Right lobe of liver (tissue), 6 donors: ENCODE measurements around the gene PES1. TPM values are rescaled to one million over a fixed set of nuclear protein-coding genes. Genes with fewer than 3 reads are reported as not detected.
"Not testable (repeated sequence)": the region's sequence is repeated elsewhere in the genome, so short reads cannot be mapped to it uniquely, and the experiment has no call there.

ENCODE experiments used
- ATAC-seq, 4 donors: fragments of 200-7000 bp; cut with Tn5 transposase; one replicate each; pipeline ENCODE4 v1.9.1; 2020; ENCODE audit warnings: mild to moderate bottlenecking in 4 of 4, moderate library complexity in 4 of 4
- DNase-seq, 3 donors: peaks; one replicate each; pipeline ENCODE4 v3.0.0-alpha.2; 2020
- H3K27ac ChIP-seq, 3 donors: fragments of 200-600 bp; one replicate each; pipeline ENCODE4 v1.8.0; 2022
- H3K27me3 ChIP-seq, 2 donors: fragments of 200-600 bp; one replicate each; pipeline ENCODE4 v1.8.0; 2022
- H3K36me3 ChIP-seq, 4 donors: fragments of 200-600 bp; sonication (generic) in 1 of 4; one replicate each; pipeline versions ENCODE4 v1.5.1 to v1.8.0; 2017 to 2022; ENCODE audit warnings: control low read depth in 1 of 4
- H3K4me1 ChIP-seq, 4 donors: fragments of 200-600 bp; sonication (generic) in 1 of 4; one replicate each; pipeline versions ENCODE4 v1.5.1 to v1.8.0; 2017 to 2022; ENCODE audit warnings: control low read depth in 1 of 4
- H3K4me3 ChIP-seq, 3 donors: fragments of 200-600 bp; one replicate each; pipeline ENCODE4 v1.8.0; 2022
- H3K9me3 ChIP-seq, 4 donors: fragments of 200-600 bp; sonication (generic) in 1 of 4; one replicate each; pipeline versions ENCODE4 v1.5.1 to v1.8.0; 2017 to 2022; ENCODE audit warnings: control low read depth in 1 of 4
- POLR2A ChIP-seq: fragments of 450-650 bp; IDR thresholded peaks from one replicate; pipeline ENCODE4 v1.6.1; 2017; ENCODE audit warnings: antibody characterized with exemption, mild to moderate bottlenecking
- WGBS: methylation state at CpG from one replicate; pipeline ENCODE4 v1.1.6; 2018; ENCODE audit warnings: low coverage, low lambda C conversion rate; ENCODE audit not compliant: insufficient coverage; ENCODE audit errors: missing lambda C conversion rate; 5-methylcytosine and 5-hydroxymethylcytosine counted together
- intact Hi-C, 2 donors: fragments of 100-400 bp; cut with DNase I; formaldehyde crosslinking; loops; one replicate each; pipeline versions ENCODE4 v1.11.2 to v1.14.1; 2022
- total RNA-seq, 6 experiments: library from RNA; depleted of rRNA in 2 of 6; stranded (reverse); fragments of >200 nt in 2 of 6; fragmentation: NEBNext Ultra II Directional in 3 of 6; extraction: Animal tissue kit (Norgen Biotek cat#: 25700) in 3 of 6; gene quantifications; one replicate each; pipeline versions ENCODE4 v1.1.0 to v1.2.4, GENCODE V29; 2016 to 2023
- TF ChIP-seq, protein P1 (sequence below), 4 donors: fragments of 200-600 bp in 3 of 4; fragments of 450-650 bp in 1 of 4; IDR thresholded peaks; one replicate each; pipeline versions ENCODE4 v1.5.1 to v1.8.0; 2016 to 2022; ENCODE audit warnings: antibody characterized with exemption in 4 of 4, mild to moderate bottlenecking in 2 of 4
- donor health status: DM: no; HTN: yes; CAD: no.
- donor health status: DM: no; HTN: no; CAD: no.
- donor health status: DM: no; HTN: no; CAD: no.
- donor health status: DM: no; HTN: yes; CAD: no.
- donor health status: DM: no; HTN: yes; CAD: no.

The PES1 gene
- total RNA-seq, 6 experiments from 2014 or later: 21.9 to 35.7 (median 31.4) TPM

DNA sequence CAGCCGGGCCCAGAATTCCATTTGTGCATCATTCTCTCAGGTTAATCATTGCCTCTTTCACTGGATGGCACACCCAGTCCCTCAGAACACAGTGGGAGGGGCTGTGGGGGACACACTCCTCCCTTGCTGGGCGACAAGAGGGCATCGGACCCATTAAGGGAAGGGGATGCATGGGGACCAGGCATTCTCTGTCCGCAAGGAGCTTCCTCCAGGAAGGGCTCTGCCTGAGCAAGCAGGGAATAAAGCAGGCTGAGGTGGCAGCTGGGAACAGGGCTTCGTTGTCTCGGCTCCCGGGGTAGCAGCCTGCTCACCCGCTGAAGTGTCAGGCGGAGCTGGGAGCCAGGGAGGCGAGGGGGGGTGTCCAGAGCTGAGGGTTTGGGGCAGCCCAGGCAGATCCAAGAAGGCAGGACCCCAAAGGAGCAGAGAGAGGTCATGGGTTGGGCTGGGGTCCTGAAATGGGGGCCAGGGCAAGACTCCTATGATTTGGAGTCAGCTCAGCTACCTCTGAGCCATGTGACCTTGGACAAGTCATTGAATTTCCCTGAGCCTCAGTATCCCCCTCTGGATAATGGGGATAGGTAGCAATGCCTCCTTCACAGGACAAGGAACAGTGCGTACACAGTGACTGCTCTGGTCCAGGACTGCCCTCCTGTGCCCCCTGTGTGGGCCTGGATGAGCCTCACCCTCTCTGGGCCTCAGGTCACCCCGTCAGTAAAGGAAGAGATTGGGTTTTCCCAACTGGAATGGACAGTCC lies 18.7 kb downstream of the PES1 start:
- intact Hi-C loops: no loop called here
- Histone ChIP-seq H3K27me3 (no peaks in the 10 kb centered on the region), H3K9me3 (no peaks in the 10 kb centered on the region), H3K27ac (no peak overlapping the region), H3K36me3 (peaks cover 0 to 23% (median under 1%) of the 10 kb centered on the region in 4 donors), H3K4me3 (no peak overlapping the region), H3K4me1 (peaks cover 0 to 31% (median 7%) of the 10 kb centered on the region in 4 donors)
- 0% methylated on average over 1 of the region's 12 CpGs for whole genome bisulfite sequencing
- no peak for DNase-seq
- no peak for TF ChIP-seq POLR2A
- TF ChIP-seq, protein P1, sequence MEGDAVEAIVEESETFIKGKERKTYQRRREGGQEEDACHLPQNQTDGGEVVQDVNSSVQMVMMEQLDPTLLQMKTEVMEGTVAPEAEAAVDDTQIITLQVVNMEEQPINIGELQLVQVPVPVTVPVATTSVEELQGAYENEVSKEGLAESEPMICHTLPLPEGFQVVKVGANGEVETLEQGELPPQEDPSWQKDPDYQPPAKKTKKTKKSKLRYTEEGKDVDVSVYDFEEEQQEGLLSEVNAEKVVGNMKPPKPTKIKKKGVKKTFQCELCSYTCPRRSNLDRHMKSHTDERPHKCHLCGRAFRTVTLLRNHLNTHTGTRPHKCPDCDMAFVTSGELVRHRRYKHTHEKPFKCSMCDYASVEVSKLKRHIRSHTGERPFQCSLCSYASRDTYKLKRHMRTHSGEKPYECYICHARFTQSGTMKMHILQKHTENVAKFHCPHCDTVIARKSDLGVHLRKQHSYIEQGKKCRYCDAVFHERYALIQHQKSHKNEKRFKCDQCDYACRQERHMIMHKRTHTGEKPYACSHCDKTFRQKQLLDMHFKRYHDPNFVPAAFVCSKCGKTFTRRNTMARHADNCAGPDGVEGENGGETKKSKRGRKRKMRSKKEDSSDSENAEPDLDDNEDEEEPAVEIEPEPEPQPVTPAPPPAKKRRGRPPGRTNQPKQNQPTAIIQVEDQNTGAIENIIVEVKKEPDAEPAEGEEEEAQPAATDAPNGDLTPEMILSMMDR (IDR thresholded peaks at IDR 0.05): no peak
- peak; percentile 34 to 66 (median 56) for ATAC-seq

DNA sequence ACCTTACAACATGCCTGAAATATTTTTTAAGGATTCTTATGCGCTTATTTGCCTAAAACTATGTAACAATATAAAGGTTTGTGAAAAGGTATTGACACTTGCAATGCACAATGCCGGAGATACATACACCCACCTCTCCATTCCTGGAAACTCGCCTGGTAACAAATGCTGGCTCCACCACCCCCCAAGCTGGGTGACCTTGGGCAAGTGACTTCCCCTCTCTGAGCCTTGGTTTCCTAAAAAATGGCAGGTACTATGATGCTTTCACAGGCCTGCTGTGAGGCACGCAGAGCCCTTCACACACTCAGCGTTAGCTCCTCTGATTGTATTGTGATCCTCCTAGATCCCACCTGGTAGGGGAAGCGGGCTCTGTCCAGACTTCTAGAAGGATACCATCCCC lies 19.5 kb downstream of the PES1 start:
- no peaks in the 10 kb centered on the region for H3K27me3 ChIP-seq
- H3K4me3 ChIP-seq: peak overlapping the region in 1 of 3 donors; percentile 21
- intact Hi-C loops: no loop called here
- H3K4me1 ChIP-seq: peaks cover 0 to 31% (median 7%) of the 10 kb centered on the region in 4 donors
- ATAC-seq: no peak
- H3K9me3 ChIP-seq: no peaks in the 10 kb centered on the region
- peaks cover 0 to 15% (median under 1%) of the 10 kb centered on the region in 4 donors for H3K36me3 ChIP-seq
- no peak for TF ChIP-seq POLR2A
- TF ChIP-seq, protein P1 (IDR thresholded peaks at IDR 0.05): no peak
- H3K27ac ChIP-seq: no peak overlapping the region
- WGBS: 74% methylated on average over 5 of the region's 6 CpGs
- no peak for DNase-seq

DNA sequence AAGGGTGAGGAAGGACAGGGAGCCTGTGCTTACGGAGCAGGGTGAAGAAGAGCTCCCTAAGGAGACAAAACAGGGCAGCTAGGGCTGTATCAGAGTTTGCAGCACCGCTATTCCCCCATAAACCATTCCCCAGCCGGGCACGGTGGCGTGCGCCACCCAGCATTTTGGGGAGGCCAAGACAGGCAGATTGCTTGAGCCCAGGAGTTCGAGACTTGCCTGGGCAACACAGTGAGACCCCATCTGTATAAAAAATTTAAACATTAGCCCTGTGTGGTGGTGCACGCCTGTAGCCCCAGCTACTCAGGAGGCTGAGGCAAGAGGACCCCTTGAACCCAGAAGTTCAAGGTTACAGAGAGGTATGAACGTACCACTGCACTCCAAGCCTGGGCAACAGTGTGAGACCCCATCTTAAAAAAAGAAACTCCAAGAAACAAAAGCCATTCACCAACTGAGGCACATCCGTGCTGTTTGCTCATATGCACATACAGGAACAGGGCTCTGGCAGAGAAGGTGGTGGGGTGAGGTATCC lies 22.0 kb downstream of the PES1 start:
- no peak overlapping the region for H3K27ac ChIP-seq
- intact Hi-C loops: no loop called here
- peaks cover 0 to 35% (median 7%) of the 10 kb centered on the region in 4 donors for H3K4me1 ChIP-seq
- ATAC-seq: no peak
- TF ChIP-seq, protein P1 (IDR thresholded peaks at IDR 0.05): no peak
- no peak for TF ChIP-seq POLR2A
- no peaks in the 10 kb centered on the region for H3K9me3 ChIP-seq
- H3K27me3 ChIP-seq: no peaks in the 10 kb centered on the region
- WGBS: 92% methylated on average over 2 of the region's 10 CpGs
- DNase-seq: no peak
- no peak overlapping the region for H3K4me3 ChIP-seq
- H3K36me3 ChIP-seq: no peaks in the 10 kb centered on the region

DNA sequence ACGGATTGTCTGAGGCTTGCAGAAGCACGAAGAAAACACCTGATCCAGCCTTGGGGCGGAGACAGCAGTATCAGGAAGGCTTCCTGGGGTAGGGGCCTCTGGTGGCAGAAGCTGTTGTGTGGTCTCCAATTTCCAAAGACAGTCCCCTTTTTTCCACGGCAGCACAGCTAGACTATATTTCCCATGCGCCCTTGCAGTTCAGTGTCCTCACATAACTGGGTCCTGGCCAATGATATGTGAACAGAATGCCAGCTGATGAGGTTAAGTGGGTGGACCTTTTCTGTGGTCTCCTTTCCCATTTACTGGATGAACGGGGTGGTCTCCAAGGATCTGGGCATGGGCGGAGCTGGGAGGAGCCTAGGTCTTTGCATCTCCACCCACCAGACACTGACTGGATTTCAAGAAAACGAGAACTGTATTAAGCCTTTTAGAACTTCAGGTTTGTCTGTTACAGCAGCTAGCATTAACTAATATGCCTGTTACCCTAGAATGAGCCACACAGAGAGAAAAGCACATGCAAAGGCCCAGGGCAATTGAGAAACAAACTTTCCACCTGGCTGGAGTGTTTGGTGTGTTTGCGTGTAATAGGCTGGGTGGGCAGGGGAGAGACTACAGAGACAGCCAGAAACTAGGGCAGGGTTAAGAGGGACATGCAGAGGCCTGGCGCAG lies 23.4 kb downstream of the PES1 start:
- Histone ChIP-seq H3K9me3 (no peaks in the 10 kb centered on the region), H3K27ac (no peak overlapping the region), H3K36me3 (no peaks in the 10 kb centered on the region), H3K27me3 (no peaks in the 10 kb centered on the region), H3K4me3 (no peak overlapping the region), H3K4me1 (peaks cover 0 to 25% (median 3%) of the 10 kb centered on the region in 4 donors)
- TF ChIP-seq, protein P1 (IDR thresholded peaks at IDR 0.05): no peak
- no peak for TF ChIP-seq POLR2A
- intact Hi-C loops: no loop called here
- no peak for ATAC-seq
- WGBS: 86% methylated on average over 2 of the region's 10 CpGs
- no peak for DNase-seq

DNA sequence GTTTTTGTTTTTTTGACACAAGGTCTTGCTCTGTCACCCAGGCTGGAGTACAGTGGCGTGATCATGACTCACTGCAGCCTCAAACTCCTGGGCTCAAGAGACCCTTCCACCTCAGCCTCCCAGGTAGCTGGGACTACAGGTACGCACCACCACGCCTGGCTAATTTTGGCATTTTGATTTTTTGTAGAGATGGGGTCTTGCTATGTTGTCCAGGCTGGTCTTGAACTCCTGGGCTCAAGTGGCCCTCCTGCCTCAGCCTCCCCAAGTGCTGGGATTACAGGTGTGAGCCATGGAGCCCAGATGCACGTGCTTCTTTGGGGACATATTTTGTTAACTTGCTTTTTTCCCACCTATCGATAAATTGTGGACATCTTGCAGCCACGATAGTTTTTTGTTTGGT lies 24.4 kb downstream of the PES1 start:
- H3K9me3 ChIP-seq, intact Hi-C loops, H3K36me3 ChIP-seq, H3K27ac ChIP-seq, ATAC-seq, H3K27me3 ChIP-seq, DNase-seq, H3K4me3 ChIP-seq: not testable (repeated sequence)
- H3K4me1 ChIP-seq: peaks cover 0 to 15% (median 0%) of the 10 kb centered on the region in 4 donors
- WGBS: 93% methylated on average over 5 of the region's 6 CpGs
